Stimulated activated CD8-positive, alpha-beta memory T cell treated with anti-CD3 and anti-CD28 coated beads, Interleukin-7, amount 100 ng/mL, for 1 hour (primary cell): Measurements from ENCODE around the gene MSH3.

Experiments
- DNase-seq, 2 donors: peaks; one replicate each; pipeline ENCODE4 v3.0.0-alpha.2; 2020; ENCODE audit warnings: low read depth in 2 of 2

The MSH3 gene

GRCh38 chr5:80904533-80905187 is 250.2 kb downstream of the MSH3 start:
- no peak for DNase-seq

GRCh38 chr5:80905405-80905804 is 251.0 kb downstream of the MSH3 start:
- no peak for DNase-seq

GRCh38 chr5:80912479-80912878 is 258.0 kb downstream of the MSH3 start:
- no peak for DNase-seq

GRCh38 chr5:80915716-80916115 is 261.3 kb downstream of the MSH3 start:
- no peak for DNase-seq

- DNase-seq = no peak
Measured at GRCh38 chr5:80916676-80917075, 262.2 kb downstream of the MSH3 start.

- DNase-seq = no peak
Measured at GRCh38 chr5:80917631-80918030, 263.2 kb downstream of the MSH3 start.

- DNase-seq = no peak
Measured at GRCh38 chr5:80919678-80920196, 265.3 kb downstream of the MSH3 start.

- no peak for DNase-seq
Measured at GRCh38 chr5:80920333-80920732, 265.9 kb downstream of the MSH3 start.

GRCh38 chr5:80921026-80921425 is 266.6 kb downstream of the MSH3 start:
- no peak for DNase-seq

- no peak for DNase-seq
Measured at GRCh38 chr5:80925931-80926330, 271.5 kb downstream of the MSH3 start.
